Mesothelial cell of epicardium (in vitro differentiated cells): ENCODE results near the gene HPS5. TPM values are rescaled to one million over a fixed set of nuclear protein-coding genes. Genes with fewer than 3 reads are reported as not detected.

Experiments used
- DNase-seq, 2 experiments: peaks; one replicate each; pipeline ENCODE4 v3.0.0; 2021; ENCODE audit warnings: low spot score in 2 of 2; ENCODE audit not compliant: unreplicated experiment in 2 of 2
- H3K27ac Mint-ChIP-seq: 2 replicates; pipeline ENCODE4 v1.8.0; 2021; ENCODE audit warnings: mixed read lengths
- H3K27me3 Mint-ChIP-seq: 2 replicates; pipeline ENCODE4 v1.8.0; 2021; ENCODE audit warnings: low read depth, mixed read lengths
- H3K36me3 Mint-ChIP-seq: 2 replicates; pipeline ENCODE4 v1.8.0; 2021; ENCODE audit warnings: mixed read lengths
- H3K4me1 Mint-ChIP-seq: 2 replicates; pipeline ENCODE4 v1.8.0; 2021; ENCODE audit warnings: mixed read lengths
- H3K4me3 Mint-ChIP-seq: 2 replicates; pipeline ENCODE4 v1.8.0; 2021; ENCODE audit warnings: mild to moderate bottlenecking, moderate library complexity, mixed read lengths
- H3K9me3 Mint-ChIP-seq: 2 replicates; pipeline ENCODE4 v1.8.0; 2021; ENCODE audit warnings: mixed read lengths
- total RNA-seq: library from RNA; stranded (reverse); gene quantifications from 3 replicates; pipeline ENCODE4 v1.2.1, GENCODE V29; 2021
- TF ChIP-seq, protein P1 (sequence below): fragments of 200-600 bp; sonication (generic); IDR thresholded peaks from one replicate; pipeline ENCODE4 v1.5.0; 2021; ENCODE audit warnings: antibody characterized with exemption; ENCODE audit not compliant: unreplicated experiment

The HPS5 gene
- total RNA-seq, 1 donor from 2014 or later: 21.4 TPM

DNA sequence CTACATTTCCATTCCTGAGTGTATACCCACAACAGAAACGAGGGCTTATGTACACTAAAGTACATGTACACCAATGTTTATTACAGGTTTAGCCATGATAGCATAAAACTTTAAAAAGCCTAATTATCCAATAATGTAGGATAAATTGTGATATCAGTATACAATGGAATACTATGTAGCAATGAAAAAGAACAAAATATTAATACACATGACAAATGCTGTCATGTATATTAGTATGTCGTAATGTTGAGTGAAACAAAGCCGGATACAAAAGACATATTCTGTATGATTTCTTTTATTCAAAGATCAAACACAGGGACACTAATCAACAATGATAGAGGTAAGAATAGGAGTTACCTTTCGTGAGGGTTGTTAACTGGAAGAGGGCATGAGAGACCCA, 88.0 kb downstream of the HPS5 start:
- no peaks in the 10 kb centered on the region for H3K36me3 Mint-ChIP-seq
- peaks cover 38% of the 10 kb centered on the region for H3K27me3 Mint-ChIP-seq
- H3K4me3 Mint-ChIP-seq: no peak overlapping the region
- no peaks in the 10 kb centered on the region for H3K4me1 Mint-ChIP-seq
- TF ChIP-seq, protein P1, sequence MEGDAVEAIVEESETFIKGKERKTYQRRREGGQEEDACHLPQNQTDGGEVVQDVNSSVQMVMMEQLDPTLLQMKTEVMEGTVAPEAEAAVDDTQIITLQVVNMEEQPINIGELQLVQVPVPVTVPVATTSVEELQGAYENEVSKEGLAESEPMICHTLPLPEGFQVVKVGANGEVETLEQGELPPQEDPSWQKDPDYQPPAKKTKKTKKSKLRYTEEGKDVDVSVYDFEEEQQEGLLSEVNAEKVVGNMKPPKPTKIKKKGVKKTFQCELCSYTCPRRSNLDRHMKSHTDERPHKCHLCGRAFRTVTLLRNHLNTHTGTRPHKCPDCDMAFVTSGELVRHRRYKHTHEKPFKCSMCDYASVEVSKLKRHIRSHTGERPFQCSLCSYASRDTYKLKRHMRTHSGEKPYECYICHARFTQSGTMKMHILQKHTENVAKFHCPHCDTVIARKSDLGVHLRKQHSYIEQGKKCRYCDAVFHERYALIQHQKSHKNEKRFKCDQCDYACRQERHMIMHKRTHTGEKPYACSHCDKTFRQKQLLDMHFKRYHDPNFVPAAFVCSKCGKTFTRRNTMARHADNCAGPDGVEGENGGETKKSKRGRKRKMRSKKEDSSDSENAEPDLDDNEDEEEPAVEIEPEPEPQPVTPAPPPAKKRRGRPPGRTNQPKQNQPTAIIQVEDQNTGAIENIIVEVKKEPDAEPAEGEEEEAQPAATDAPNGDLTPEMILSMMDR: no peak
- no peaks in the 10 kb centered on the region for H3K9me3 Mint-ChIP-seq
- H3K27ac Mint-ChIP-seq: no peak overlapping the region
- DNase-seq: no peak

DNA sequence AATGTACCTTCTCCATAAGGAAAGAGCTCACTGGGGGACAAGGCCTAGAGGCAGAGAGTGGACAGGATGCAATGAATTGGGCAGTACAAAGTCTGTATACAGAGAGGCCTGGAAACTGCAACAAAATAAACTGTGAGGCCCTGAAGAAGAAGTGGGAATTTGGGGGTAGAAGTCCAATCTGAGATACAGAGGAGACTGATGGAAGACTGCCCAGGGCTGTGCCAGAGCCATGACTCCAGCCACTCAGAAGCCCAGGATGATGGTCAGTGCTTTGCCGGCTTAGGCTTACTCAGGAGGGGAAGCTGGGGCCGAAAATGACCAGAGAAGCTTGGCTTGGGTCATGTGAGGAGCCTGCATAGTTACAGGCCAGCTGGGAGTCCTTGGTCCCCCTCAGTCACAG, 91.1 kb downstream of the HPS5 start:
- Mint-ChIP-seq H3K27ac (no peak overlapping the region), H3K4me1 (no peaks in the 10 kb centered on the region), H3K27me3 (peaks cover 25% of the 10 kb centered on the region), H3K9me3 (peaks cover under 1% of the 10 kb centered on the region), H3K4me3 (no peak overlapping the region), H3K36me3 (no peaks in the 10 kb centered on the region)
- TF ChIP-seq, protein P1: no peak
- no peak for DNase-seq

DNA sequence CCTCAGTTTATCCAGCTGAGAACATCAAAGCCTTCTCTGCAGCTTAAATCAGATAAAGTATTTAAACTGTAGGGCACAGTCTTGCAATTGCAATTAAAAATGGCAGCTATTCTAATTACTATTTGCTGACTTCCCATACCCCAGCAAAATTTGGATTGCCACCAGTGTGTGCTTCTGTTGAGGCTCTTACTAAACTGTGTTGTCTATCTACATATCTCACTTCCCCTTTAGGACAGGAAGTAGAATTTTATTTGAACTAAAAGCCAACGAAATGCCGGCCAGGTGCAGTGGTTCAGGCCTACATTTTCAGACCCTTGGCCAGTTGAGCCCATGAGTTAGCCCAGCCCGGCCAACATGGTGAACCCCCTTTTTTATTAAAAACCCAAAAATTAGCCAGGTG, 92.4 kb downstream of the HPS5 start:
- DNase-seq: no peak
- TF ChIP-seq, protein P1: no peak
- H3K4me3 Mint-ChIP-seq: no peak overlapping the region
- H3K9me3 Mint-ChIP-seq: peaks cover 8% of the 10 kb centered on the region
- no peaks in the 10 kb centered on the region for H3K36me3 Mint-ChIP-seq
- H3K4me1 Mint-ChIP-seq: no peaks in the 10 kb centered on the region
- H3K27ac Mint-ChIP-seq: no peak overlapping the region
- peaks cover 17% of the 10 kb centered on the region for H3K27me3 Mint-ChIP-seq

Other genes starting within 250 kb of the HPS5 start
- 28.5 to 29.7 TPM (median 29.0 TPM) in 3 replicates for gene SAAL1, start 216.1 kb downstream of the HPS5 start, total RNA-seq
- gene MRGPRX3, start 189.6 kb downstream of the HPS5 start, total RNA-seq: not detected in 3 replicates
- gene MRGPRX4, start 149.3 kb downstream of the HPS5 start, total RNA-seq: not detected in 3 replicates
- gene SAA4, start 85.3 kb downstream of the HPS5 start, total RNA-seq: not detected in 3 replicates
- gene SAA2, start 73.5 kb downstream of the HPS5 start, total RNA-seq: not detected in 3 replicates
- gene SAA1, start 55.9 kb downstream of the HPS5 start, total RNA-seq: not detected in 3 replicates
- 45.9 to 47.8 TPM (median 46.2 TPM) in 3 replicates for gene GTF2H1, start 427 bp upstream of the HPS5 start, total RNA-seq
- 437 to 453 TPM (median 439 TPM) in 3 replicates for gene LDHA, start 72.4 kb upstream of the HPS5 start, total RNA-seq
- gene LDHC, start 90.2 kb upstream of the HPS5 start, total RNA-seq: 0.32 to 0.60 TPM (median 0.40 TPM) in 3 replicates
- not detected in 3 replicates for gene LDHAL6A, start 133.7 kb upstream of the HPS5 start, total RNA-seq
- gene TSG101, start 204.8 kb upstream of the HPS5 start, total RNA-seq: 45.1 to 51.8 TPM (median 45.7 TPM) in 3 replicates